Measurements from ENCODE around the gene ABR.

The ABR gene

DNA sequence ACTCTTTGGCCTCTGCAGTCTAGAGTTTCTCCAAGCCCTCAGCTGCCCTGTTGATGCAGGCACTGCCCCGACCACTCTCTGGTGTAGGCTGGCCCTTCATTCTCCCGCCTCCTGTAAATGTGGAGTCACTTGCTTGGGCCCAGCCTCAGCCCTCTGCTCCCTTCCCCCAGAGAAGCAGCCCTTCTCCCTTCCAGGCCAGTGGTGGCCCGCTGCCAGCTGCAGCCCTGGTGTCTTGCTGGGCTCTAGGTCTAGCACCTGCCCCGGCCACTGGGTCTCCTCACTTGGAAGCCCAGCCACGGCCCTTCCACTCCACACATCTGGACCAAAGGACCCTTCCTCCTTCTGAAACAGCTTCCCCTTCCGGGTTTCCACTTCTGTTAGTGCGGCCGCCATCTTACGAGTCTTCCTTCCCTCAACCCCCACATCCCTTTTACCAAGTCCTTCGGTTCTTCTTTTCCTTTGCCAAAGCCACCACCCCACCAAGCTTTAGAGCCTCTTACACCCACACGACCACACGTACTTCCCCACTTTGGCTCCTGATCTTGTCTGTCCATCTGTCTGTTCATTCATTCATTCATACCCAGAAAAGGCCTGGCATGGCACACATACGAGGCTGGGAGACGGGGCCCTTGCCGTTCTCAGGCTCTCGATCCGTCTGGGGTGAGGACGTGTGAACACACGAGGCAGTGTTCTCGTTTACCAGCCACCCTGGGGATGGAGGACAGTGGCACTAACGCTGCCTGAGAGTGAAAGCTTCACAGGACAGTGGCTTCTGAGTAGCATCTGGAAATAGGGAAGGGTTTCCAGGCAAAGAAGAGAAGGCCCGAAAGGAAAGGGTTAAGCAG, 68.0 kb downstream of the ABR start:
- in situ Hi-C loops (cut with MboI; ENCODE audit: low pct_unique_long_range_greater_than_20kb, low sequenced_read_pairs, unreplicated experiment): loop anchor here (25.0 kb wide), 1 partner anchor 225 kb away; no protein-coding TSS in a partner anchor
- TF ChIP-seq, protein P1, sequence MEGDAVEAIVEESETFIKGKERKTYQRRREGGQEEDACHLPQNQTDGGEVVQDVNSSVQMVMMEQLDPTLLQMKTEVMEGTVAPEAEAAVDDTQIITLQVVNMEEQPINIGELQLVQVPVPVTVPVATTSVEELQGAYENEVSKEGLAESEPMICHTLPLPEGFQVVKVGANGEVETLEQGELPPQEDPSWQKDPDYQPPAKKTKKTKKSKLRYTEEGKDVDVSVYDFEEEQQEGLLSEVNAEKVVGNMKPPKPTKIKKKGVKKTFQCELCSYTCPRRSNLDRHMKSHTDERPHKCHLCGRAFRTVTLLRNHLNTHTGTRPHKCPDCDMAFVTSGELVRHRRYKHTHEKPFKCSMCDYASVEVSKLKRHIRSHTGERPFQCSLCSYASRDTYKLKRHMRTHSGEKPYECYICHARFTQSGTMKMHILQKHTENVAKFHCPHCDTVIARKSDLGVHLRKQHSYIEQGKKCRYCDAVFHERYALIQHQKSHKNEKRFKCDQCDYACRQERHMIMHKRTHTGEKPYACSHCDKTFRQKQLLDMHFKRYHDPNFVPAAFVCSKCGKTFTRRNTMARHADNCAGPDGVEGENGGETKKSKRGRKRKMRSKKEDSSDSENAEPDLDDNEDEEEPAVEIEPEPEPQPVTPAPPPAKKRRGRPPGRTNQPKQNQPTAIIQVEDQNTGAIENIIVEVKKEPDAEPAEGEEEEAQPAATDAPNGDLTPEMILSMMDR (IDR thresholded peaks at IDR 0.05; ENCODE audit: extremely low read depth, insufficient read depth, missing control alignments): no peak
- no peak for DNase-seq (ENCODE audit: low spot score)

- no peak for DNase-seq (ENCODE audit: low spot score)
- in situ Hi-C loops (cut with MboI; ENCODE audit: low pct_unique_long_range_greater_than_20kb, low sequenced_read_pairs, unreplicated experiment): loop anchor here (25.0 kb wide), 1 partner anchor 226 kb away; no protein-coding TSS in a partner anchor
- TF ChIP-seq, protein P1 (IDR thresholded peaks at IDR 0.05; ENCODE audit: extremely low read depth, insufficient read depth, missing control alignments): no peak
Observed at GRCh38 chr17:1110862-1111598, 68.8 kb downstream of the ABR start.

DNA sequence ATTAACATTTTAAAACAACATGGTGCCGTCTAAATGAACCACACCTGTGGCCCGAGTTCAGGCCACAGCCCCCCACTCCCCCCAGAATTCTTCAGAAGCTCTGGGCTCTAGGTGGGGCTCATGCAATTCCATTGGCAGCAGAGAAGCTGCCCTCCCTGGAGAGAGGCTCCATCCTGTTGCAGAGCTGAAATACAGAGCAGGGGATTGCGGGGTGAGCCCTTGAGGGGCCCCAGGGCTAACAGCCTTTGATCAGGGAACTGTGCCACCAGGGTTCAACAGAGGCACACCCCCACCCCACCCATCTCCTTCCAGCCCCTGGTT, 69.3 kb downstream of the ABR start:
- no peak for DNase-seq (ENCODE audit: low spot score)
- in situ Hi-C loops (cut with MboI; ENCODE audit: low pct_unique_long_range_greater_than_20kb, low sequenced_read_pairs, unreplicated experiment): loop anchor here (25.0 kb wide), 1 partner anchor 227 kb away; no protein-coding TSS in a partner anchor
- TF ChIP-seq, protein P1 (IDR thresholded peaks at IDR 0.05; ENCODE audit: extremely low read depth, insufficient read depth, missing control alignments): no peak

DNA sequence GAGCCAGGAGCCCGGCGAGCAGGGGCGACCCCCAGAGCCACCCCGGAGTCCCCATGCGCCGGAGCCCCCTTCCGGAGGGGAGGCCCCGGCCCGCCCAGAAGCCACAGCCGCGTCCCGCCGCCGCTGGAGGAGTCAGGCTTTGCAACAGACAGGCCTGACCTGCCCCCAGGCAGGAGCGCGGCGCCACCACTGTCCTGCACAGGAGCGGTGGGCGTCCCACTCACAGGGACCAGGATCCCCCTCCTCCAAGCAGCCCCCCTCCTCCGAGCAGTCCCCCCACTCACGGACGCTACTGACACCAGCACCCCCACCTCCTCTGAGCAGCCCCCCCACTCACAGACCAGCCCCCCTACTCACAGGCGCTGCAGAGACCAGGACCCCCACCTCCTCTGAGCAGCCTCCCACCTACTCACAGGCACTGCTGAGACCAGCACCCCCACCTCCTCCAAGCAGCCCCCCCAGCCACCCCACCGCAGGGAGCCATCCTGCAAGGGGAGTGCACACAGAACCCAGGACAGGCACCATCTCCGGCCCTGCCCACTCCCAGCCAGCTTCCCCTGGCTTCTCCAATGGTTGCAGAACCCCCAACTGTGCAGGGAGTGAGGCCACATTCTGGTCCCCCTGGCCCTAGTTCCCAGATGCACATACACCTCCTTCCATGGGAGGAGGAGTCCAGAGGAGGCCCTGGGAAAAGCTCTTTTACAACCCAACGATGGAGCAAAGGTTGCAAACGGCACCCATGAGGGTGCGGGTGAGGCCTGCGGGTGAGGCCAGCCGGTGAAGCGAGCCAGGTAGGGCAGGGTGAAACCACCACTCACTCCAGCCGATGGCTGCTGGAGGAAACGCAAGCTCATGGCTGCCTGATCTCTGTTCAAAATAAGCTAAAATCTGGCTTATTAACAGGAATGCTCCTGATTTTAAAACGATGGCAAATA, 69.9 kb downstream of the ABR start:
- TF ChIP-seq, protein P1 (IDR thresholded peaks at IDR 0.05; ENCODE audit: extremely low read depth, insufficient read depth, missing control alignments): no peak
- peak; percentile 65 for DNase-seq (ENCODE audit: low spot score)
- in situ Hi-C loops (cut with MboI; ENCODE audit: low pct_unique_long_range_greater_than_20kb, low sequenced_read_pairs, unreplicated experiment): loop anchor here (25.0 kb wide), 1 partner anchor 227 kb away; no protein-coding TSS in a partner anchor

DNA sequence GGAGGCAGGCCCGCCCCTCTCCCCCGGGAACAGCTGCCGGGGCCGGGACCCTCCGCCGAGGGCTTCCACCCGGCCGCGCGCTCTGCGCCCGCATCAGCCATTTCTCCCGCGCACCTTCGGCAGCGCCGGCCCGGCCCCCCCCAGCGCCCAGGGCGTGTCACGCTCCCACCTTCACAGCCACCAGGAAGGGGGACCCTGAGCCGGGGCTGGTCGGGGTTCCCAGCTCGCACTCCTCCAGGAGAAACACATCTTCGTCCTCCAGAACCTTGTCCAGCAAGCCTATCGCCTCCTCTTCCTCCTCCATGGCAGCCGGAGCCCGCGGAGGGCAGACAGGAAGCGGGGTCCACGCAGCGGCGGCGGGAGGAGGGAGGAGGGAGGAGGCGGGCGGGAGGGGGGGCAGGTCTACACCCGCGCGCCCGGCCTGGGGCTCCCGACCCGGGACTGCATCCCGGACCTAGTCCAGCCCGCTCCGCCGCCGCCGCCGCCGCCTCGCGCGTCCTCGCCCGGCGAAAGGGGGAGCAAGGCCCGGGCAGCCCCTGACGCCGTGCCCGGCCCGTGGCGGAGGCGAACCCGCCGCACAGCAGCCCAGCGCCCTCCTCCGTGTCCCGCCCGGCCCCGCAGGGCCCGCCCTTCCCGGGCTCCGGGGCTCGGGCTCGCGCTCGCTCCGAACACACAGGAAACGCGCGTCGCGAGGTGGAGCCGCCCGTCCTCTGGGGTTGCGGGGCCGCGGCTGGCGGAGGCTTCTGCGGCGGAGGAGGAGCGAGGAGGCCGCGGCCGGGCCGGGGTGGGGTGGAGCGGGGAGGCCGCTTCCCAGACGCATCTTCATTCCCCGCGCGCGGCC, 70.8 kb downstream of the ABR start:
- TF ChIP-seq, protein P1 (IDR thresholded peaks at IDR 0.05; ENCODE audit: extremely low read depth, insufficient read depth, missing control alignments): no peak
- in situ Hi-C loops (cut with MboI; ENCODE audit: low pct_unique_long_range_greater_than_20kb, low sequenced_read_pairs, unreplicated experiment): loop anchor here (25.0 kb wide), 1 partner anchor 228 kb away; no protein-coding TSS in a partner anchor
- peak; percentile 77 for DNase-seq (ENCODE audit: low spot score)

Data from GM13977 (cell line).